GM19324 (cell line): ENCODE data around the gene UQCRQ.

Source experiments
- ATAC-seq: cut with Tn5 transposase; IDR thresholded peaks from one replicate; pipeline ENCODE4 v1.9.1; 2021; ENCODE audit warnings: mild to moderate bottlenecking, moderate library complexity; ENCODE audit not compliant: unreplicated experiment, low FRiP score

The UQCRQ gene

GRCh38 chr5:132866342-132867045 is at the start of gene UQCRQ, which contains the start of gene GDF9:
Gene UQCRQ (plus strand): TSS chr5:132866642. CDS start chr5:132866882, 240 bp downstream.
Gene GDF9 (minus strand): TSS chr5:132866469. CDS start chr5:132864533, 1,936 bp downstream.
- peak; percentile 99 for ATAC-seq

GRCh38 chr5:132817011-132817410 is 49.4 kb upstream of the UQCRQ start:
- ATAC-seq, result no peak

GRCh38 chr5:132819468-132819867 is 47.0 kb upstream of the UQCRQ start:
- ATAC-seq, result no peak

- no peak for ATAC-seq
Measured at GRCh38 chr5:132820162-132820754, 46.2 kb upstream of the UQCRQ start.

- no peak for ATAC-seq
Measured at GRCh38 chr5:132821350-132821749, 45.1 kb upstream of the UQCRQ start.

- ATAC-seq, result no peak
Measured at GRCh38 chr5:132821791-132822190, 44.7 kb upstream of the UQCRQ start.

- ATAC-seq, result no peak
Measured at GRCh38 chr5:132822650-132823480, 43.6 kb upstream of the UQCRQ start.

GRCh38 chr5:132823481-132824050 is 42.9 kb upstream of the UQCRQ start:
- ATAC-seq, result no peak

GRCh38 chr5:132824426-132824825 is 42.0 kb upstream of the UQCRQ start:
- ATAC-seq, result no peak

GRCh38 chr5:132825033-132825833 is 41.2 kb upstream of the UQCRQ start:
- ATAC-seq, result no peak

- no peak for ATAC-seq
Measured at GRCh38 chr5:132825834-132826391, 40.5 kb upstream of the UQCRQ start.

- ATAC-seq, result no peak
Measured at GRCh38 chr5:132826424-132827082, 39.9 kb upstream of the UQCRQ start.

GRCh38 chr5:132827943-132828673 is 38.3 kb upstream of the UQCRQ start:
- no peak for ATAC-seq

- no peak for ATAC-seq
Measured at GRCh38 chr5:132828846-132829494, 37.5 kb upstream of the UQCRQ start.

GRCh38 chr5:132829742-132830435 is 36.6 kb upstream of the UQCRQ start:
- ATAC-seq, result peak; percentile 82

GRCh38 chr5:132830436-132831094 is 35.9 kb upstream of the UQCRQ start, which contains the start of gene SHROOM1:
Gene SHROOM1 (minus strand): TSS chr5:132830647. CDS start chr5:132826140, 4,507 bp downstream.
- peak; percentile 57 for ATAC-seq
